Stomach smooth muscle (tissue), 2 donors: ENCODE measurements around the gene GTF2F1.
"Not testable (repeated sequence)": the region's sequence is repeated elsewhere in the genome, so short reads cannot be mapped to it uniquely, and the experiment has no call there.

ENCODE experiments used
- H3K27ac ChIP-seq: one replicate; pipeline ENCODE4 v1.7.0; 2013; ENCODE audit warnings: mild to moderate bottlenecking, low read length, inconsistent platforms
- H3K27me3 ChIP-seq, 2 donors: one replicate each; pipeline ENCODE4 v1.7.0; 2013; ENCODE audit warnings: low read length in 2 of 2; ENCODE audit not compliant: insufficient read depth in 2 of 2, control insufficient read depth in 1 of 2
- H3K36me3 ChIP-seq, 2 donors: one replicate each; pipeline ENCODE4 v1.7.0; 2013; ENCODE audit warnings: low read length in 2 of 2; ENCODE audit not compliant: control insufficient read depth in 2 of 2, insufficient read depth in 2 of 2
- H3K4me1 ChIP-seq: one replicate; pipeline ENCODE4 v1.7.0; 2013; ENCODE audit warnings: low read length; ENCODE audit not compliant: control insufficient read depth, insufficient read depth
- H3K4me3 ChIP-seq, 2 donors: one replicate each; pipeline ENCODE4 v1.7.0; 2013; ENCODE audit warnings: low read length in 2 of 2
- H3K9ac ChIP-seq, 2 donors: one replicate each; pipeline ENCODE4 v1.7.0; 2013; ENCODE audit warnings: low read length in 2 of 2, mild to moderate bottlenecking in 1 of 2
- H3K9me3 ChIP-seq, 2 donors: one replicate each; pipeline ENCODE4 v1.7.0; 2013; ENCODE audit warnings: low read length in 2 of 2; ENCODE audit not compliant: control insufficient read depth in 2 of 2
- donor health status: healthy.
- donor health status: Pancreatic carcinoma.

GTF2F1 gene

DNA sequence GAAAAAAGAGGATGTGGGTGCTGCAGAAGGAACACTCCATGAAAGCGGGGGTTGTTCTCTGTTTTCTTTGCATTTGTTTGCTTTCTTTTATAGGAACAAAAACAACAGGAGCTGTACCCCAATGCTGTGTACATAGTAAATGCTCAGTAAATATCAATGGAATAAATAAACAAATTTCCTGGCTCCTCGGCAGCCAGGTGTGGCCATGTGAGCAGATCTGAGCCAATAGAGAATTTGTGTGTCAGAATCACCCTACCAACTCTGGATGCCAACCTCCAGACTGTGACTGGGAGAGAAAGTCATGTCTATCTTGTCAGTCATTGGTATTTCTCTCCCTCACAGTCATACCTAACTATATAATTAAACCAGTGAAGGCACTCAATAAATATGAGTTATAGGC lies 42.3 kb downstream of the GTF2F1 start:
- Histone ChIP-seq H3K4me3 (no peak overlapping the region), H3K36me3 (no peaks in the 10 kb centered on the region), H3K9me3 (no peaks in the 10 kb centered on the region), H3K9ac (no peak overlapping the region), H3K27me3 (no peaks in the 10 kb centered on the region), H3K27ac (no peak overlapping the region), H3K4me1 (no peaks in the 10 kb centered on the region)

DNA sequence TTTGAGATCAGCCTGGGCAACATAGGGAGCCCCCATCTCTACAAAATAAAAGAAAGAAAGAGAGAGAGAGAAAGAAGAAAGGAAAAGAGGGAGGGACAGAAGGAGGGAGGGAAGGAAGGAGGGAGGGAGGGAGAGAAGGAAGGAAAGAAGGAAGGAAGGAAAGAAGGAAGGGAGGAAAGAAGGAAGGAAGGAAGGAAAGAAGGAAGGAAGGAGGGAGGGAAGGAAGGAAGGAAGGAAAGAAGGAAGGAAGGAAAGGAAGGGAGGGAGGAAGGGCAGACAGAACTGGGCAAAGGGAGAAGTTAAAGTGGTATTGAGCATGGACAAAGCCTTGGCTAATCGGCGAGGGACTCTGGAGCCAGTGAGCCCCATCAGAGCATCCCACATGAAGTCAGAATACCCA lies 43.7 kb downstream of the GTF2F1 start:
- H3K27me3 ChIP-seq, H3K9ac ChIP-seq, H3K27ac ChIP-seq, H3K9me3 ChIP-seq, H3K36me3 ChIP-seq, H3K4me1 ChIP-seq, H3K4me3 ChIP-seq: not testable (repeated sequence)

DNA sequence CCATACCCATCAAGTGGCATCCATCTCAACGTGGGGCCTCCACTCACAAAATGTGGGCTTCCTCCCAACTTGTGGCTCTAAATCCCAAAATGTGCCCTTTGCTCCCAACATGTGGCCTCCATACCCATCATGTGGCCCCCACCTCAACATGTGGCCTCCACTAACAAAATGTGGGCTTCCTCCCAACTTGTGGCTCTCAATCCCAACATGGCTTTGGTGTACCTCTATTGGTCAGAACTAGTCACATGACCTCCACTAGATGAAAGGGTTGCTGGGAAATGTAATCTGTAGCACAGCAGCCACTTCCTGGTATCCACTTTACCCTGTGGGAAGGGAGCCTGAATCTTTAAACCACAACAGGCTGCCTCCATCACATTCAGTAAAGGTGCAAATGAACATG lies 49.5 kb downstream of the GTF2F1 start:
- Histone ChIP-seq H3K9ac (no peak overlapping the region), H3K9me3 (no peaks in the 10 kb centered on the region), H3K36me3 (no peaks in the 10 kb centered on the region), H3K27me3 (no peaks in the 10 kb centered on the region), H3K4me3 (no peak overlapping the region), H3K4me1 (no peaks in the 10 kb centered on the region), H3K27ac (no peak overlapping the region)

DNA sequence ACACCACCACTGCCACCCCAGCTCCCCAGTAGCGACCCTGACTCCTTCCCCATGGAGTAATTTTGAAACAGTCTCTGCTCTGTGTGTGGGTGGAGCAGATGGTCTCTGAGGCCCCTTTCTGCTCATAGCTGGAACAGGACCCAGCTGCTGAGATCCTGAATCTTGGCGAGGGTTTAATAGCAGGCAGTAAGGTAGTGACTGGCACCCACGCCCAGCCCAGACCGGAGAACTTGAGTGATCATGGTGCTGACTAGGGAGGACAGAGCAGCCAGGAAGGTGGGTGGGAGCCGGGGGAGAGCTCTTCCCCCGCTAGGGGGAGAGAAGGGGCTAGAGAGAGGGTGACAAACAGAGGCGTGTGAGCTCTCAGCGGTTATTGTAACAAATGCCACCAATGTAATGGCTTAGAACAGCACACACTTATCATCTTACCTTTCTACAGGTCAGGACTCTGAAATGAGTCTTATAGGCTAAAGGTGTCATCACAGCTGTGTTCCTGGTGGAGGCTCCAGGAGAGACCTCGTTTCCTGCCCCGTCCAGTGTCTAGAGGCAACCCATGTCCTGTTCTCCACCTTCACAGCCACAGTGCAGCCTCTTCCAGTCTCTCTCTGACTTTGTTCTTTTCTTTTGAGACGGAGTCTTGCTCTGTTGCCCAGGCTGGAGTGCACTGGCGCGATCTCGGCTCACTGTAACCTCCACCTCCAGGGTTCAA lies 52.3 kb downstream of the GTF2F1 start:
- Histone ChIP-seq H3K27me3 (no peaks in the 10 kb centered on the region), H3K9me3 (no peaks in the 10 kb centered on the region), H3K36me3 (no peaks in the 10 kb centered on the region), H3K4me3 (no peak overlapping the region), H3K9ac (no peak overlapping the region), H3K27ac (no peak overlapping the region), H3K4me1 (no peaks in the 10 kb centered on the region)

DNA sequence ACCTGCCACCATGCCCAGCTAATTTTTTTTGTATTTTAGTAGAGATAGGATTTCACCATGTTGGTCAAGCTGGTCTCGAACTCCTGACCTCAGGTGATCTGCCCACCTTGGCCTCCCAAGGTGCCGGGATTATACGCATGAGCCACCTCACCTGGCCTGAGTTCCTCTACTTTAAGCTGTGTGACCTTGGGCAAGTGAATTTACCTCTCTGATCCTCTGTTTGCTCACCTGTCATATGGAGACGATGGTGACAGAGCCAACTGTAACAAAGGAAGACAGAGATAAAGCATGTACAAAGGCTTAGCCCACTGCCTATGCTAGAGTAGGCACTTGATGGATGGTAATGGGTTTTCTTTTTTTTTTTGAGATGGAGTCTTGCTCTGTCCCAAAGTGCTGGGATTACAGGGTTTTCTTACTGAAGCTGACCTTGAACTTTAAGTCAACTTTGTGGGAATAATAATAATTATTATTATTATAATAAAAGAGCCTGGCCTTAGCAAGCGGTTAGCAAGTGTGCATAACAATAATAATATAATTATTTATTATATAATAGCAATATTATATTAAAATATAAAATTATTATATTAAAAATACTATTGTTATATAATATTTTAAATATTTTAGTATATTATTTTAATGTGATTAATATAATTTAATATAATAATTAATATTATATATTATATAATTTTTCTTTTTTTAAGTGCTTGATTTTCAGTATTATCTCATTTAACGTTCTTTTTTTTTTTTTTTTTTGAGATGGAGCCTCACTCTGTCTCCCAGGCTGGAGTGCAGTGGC lies 58.3 kb downstream of the GTF2F1 start:
- Histone ChIP-seq H3K4me3 (no peak overlapping the region), H3K9me3 (no peaks in the 10 kb centered on the region), H3K9ac (no peak overlapping the region), H3K4me1 (no peaks in the 10 kb centered on the region), H3K27ac (no peak overlapping the region), H3K27me3 (no peaks in the 10 kb centered on the region), H3K36me3 (no peaks in the 10 kb centered on the region)

DNA sequence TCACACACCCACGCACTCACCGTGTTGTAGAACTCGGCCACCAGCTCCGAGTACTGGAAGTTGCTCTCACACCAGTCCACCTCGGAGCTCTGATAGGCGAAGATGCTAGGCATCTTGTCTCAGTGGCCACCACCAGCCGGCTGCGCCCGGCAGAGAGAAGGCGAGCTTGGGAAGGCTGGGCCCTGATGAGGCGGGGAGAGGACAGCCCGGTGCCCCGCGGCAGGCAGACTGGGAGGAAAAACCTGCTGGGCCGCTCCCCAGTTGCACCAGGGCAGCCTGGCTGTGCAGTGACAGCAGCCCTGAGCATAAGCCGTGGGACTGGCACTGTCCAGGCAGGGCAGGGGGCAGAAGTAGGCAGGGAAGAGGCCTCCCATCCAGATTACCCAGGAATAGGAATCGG lies 59.5 kb downstream of the GTF2F1 start, which contains the start of gene ACER1:
Gene ACER1 (minus strand): TSS at position 174 of the 400 bp plus-strand sequence. CDS start 61 bp downstream, at position 113.
- H3K4me3 ChIP-seq: no peak within 1 kb of the TSS
- H3K9ac ChIP-seq: no peak within 1 kb of the TSS
- H3K27me3 ChIP-seq: no peaks in the 10 kb centered on the region
- H3K9me3 ChIP-seq: no peaks in the 10 kb centered on the region
- H3K27ac ChIP-seq: no peak within 1 kb of the TSS
- no peaks in the 10 kb centered on the region for H3K4me1 ChIP-seq
- H3K36me3 ChIP-seq: no peaks in the 10 kb centered on the region
